NCI-H2227 (cell line): ENCODE measurements around the gene IL1R2.

Experiments
- DNase-seq: peaks from one replicate; lab custom pipeline; 2025; ENCODE audit not compliant: unreplicated experiment; lab: John Stamatoyannopoulos, UW

IL1R2 gene

GRCh38 chr2:101974663-101975062 is 17.1 kb upstream of the IL1R2 start:
- DNase-seq, result no peak

DNA sequence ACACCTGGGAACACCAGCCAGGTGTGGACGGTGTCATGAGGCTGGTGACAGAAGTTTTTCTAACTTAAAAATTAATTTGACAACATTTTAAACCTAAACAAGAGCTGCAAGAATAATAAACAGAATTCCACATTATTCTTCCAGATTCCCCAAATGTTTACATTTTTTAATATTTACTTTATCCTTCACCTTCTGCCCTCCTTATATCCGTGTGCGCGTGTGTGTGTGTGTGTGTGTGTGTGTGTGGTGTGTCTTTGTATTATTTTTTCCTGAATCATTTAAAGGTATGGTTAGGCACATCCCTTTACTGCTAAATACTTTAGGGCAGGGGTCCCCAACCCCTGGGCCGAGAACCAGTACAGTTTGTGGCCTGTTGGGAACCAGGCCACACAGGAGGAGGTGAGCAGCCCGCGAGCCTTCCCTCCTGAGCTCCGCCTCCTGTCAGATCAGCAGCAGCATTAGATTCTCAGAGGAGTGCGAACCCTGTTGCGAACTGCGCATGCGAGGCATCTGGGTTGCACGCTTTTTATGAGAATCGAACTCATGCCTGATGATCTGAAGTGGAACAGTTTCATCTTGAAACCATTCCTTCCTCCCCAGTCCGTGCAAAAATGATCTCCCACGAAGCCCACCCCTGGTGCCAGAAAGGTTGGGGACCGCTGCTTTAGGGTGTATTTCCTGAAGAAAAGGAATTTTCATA is 16.4 kb upstream of the IL1R2 start:
- DNase-seq, result no peak

GRCh38 chr2:101976891-101977290 is 14.9 kb upstream of the IL1R2 start:
- DNase-seq, result no peak

DNA sequence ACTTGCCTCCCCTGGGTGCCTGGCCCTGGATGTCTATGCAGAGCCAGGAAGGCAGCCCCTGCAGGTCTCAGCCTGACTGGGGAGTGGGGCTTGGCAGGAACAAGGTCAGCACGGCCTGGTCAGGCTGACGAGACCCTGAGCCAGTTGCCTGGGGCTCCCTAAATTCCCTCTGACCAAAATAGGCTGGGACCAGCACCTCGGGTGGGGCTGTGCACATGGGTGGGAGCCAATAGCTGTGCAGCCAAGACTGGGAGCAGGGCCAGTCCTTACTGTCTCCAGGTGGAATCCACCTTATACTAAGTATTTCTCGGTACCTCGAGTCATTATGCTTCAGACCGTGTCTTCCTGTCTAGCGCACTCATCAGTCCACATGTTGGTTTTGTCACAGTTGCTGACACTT is 11.4 kb upstream of the IL1R2 start:
- no peak for DNase-seq

DNA sequence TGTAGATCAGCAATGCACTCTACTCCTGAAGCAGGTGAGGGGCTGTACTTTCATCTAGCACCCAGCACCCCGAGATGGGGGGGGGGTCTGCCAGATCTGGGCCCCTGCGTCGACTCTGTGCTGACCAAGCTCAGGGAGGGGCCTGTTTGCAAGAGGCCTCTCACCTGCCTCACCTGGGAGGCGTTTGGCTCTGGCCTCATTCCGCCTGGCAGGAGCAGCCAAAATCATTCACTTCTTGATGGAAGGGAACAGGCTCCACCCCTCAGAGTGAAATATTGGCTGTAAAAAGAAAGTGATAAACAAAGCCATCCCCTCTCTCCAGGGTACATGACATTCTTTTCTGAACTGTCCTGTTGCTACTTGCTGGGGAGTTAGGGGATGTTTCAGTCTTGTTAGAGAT is 10.7 kb upstream of the IL1R2 start:
- no peak for DNase-seq

GRCh38 chr2:101981504-101981903 is 10.3 kb upstream of the IL1R2 start:
- DNase-seq, result no peak

- no peak for DNase-seq
Observed at GRCh38 chr2:101982495-101983029, 9.2 kb upstream of the IL1R2 start.

GRCh38 chr2:101983486-101983885 is 8.3 kb upstream of the IL1R2 start:
- DNase-seq, result no peak

- DNase-seq, result no peak
Observed at GRCh38 chr2:101983928-101984327, 7.8 kb upstream of the IL1R2 start.

DNA sequence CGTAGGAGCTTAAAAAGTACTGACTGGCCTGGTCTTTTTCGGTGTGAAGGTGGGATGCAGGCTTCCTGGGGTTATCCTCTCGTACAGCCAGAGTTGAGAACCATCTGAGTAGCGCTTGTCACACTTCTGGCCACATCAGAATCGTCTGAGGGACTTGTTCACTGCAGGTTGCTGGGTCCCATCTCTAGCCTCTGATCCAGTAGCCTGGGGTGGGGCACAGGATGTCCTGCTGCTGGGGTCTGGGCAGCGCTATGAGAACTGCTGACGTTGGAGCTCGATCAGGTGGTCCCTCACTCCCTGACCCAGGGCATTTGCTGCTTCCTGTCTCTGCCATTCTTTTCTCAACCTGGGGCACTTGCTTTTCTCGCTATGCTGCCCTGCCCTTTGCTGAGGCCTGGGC is 7.1 kb upstream of the IL1R2 start:
- DNase-seq, result no peak

- no peak for DNase-seq
Observed at GRCh38 chr2:101985101-101985792, 6.5 kb upstream of the IL1R2 start.

DNA sequence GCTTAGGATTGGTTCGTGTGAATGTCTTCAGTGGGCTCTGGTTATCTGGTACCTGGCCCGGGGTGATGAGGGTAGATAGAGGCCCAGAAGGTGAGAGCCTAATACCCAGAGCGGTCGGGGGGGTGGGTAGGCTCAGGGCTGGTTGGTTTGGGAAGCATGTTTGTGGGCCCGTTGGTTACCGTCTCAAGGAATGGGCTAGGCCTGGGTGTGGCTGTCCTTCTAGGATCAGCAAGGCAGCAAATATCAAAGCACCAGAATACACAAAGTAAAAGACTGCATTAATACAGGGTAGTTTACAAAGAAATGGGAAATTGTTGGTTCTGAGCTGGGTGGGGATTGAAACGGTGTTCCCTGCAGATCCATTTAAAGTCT is 6.0 kb upstream of the IL1R2 start:
- no peak for DNase-seq

GRCh38 chr2:101986376-101986775 is 5.4 kb upstream of the IL1R2 start:
- no peak for DNase-seq

GRCh38 chr2:101986804-101987740 is 4.7 kb upstream of the IL1R2 start:
- DNase-seq, result no peak

GRCh38 chr2:101987832-101988231 is 3.9 kb upstream of the IL1R2 start:
- no peak for DNase-seq

GRCh38 chr2:101988541-101988940 is 3.2 kb upstream of the IL1R2 start:
- no peak for DNase-seq

DNA sequence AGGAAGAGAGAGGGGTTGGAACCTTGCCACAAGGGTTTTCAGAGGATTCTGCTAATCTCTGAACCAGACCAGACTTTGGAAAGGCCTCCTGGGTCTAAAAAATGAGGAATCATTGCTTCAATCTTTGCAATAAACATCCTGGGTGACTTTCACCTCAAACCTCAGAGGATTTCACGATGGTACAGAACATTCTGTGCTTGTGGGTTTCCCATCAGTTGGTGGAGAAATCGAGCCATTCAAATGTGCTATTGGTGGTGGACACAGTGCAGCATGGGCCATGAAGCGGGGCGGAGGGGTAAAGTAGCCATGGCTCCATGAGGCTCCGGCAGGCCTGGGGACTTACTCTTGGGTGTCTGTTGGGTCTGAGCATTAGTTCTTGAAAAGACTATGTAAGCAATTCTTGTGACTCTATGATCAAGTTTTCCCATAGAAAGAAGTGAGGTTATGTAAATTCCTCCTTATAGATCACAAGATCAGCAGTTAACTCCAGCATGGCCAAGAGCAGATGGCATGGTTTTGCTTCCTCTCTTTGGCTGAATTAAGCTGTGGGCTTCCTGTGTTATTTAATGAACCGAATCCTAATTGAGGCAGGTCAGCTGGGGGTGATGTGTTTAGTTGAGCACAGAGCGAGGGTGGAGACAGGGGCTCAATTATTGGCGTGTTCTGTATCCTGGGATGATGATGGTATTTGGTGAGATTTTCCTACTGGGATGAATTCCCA is 1.9 kb upstream of the IL1R2 start:
- no peak for DNase-seq

DNA sequence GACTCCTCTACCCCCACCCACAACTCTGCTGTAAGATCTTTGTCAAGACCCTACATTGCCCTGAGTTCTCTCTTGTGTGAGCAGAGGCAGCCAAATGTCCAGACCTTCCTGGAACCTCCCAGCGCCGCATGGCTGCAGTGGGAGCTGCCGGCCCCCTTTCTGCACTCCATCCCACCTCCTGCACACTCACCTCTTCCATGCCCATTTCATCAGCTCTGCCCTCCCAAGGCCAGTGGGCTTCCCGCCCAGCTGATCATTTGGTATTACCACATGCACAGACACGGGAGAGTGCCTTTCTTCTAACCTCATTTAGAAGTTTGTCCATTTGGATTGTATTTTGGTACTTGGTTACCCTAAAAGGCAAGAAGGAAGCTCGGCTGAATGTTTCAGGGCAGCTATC is 2.0 kb downstream of the IL1R2 start:
- DNase-seq, result no peak

DNA sequence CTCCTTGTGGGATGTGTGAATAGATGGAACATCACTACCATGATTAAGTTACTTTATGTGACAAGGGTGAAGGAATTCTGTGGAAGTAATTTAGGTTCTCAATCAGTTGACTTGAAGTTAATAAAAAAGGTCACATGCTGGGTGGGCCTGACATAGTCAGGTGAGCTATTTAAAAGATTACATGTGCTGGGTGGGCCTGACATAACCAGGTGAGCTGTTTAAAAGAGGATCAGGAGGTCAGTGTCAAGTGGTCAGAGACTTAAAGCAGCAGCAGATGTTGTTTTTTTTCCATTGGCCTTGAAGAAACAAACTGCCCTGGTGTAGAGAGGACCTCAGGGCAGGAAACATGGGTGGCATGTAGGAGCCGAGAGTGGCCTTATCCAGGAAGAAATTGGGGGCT is 3.3 kb downstream of the IL1R2 start:
- DNase-seq, result no peak

DNA sequence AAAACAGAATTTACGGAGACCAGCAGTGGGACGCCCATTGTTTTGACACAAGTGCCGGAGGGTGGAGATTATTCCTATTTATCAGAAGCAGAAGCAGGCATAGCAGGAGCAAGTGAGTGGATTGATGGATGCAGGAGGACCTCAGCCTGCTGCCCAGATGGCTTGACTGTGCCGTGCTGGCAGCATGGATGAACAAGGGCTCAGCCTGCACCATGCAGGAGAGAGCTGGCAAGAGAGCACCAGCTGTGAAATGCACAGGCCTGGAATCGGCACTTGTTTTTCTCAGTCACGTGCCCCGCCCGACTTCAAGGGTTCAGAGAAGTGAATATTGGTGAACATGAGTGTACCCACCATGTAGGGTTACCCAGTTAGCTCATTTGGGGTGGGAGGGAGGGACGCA is 4.0 kb downstream of the IL1R2 start:
- no peak for DNase-seq

DNA sequence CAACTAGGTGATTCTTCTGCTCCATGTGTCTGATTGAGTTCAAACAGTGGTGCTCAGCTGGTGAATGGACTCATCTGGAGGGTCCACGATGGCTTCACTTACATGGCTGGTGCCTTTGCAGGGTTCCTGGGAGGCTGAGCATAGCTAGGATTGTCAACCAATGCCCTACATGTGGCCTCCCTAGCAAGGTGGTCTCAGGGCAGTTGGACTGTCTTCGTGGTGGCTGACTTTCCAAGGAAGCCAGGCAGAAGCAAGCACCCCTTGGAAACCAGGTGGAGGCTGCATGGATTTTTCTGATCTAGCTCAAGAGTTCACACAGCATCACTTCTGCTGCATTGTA is 6.8 kb downstream of the IL1R2 start:
- DNase-seq, result no peak
